Parietal lobe (tissue), 1 donor: ENCODE measurements around the gene REG3A. TPM values are rescaled to one million over a fixed set of nuclear protein-coding genes. Genes with fewer than 3 reads are reported as not detected.

Experiments used
- total RNA-seq: library from RNA; depleted of rRNA; stranded (reverse); fragments of >200 nt; gene quantifications from one replicate; pipeline ENCODE4 v1.2.3, GENCODE V29; 2014

Gene REG3A
- not detected for total RNA-seq

DNA sequence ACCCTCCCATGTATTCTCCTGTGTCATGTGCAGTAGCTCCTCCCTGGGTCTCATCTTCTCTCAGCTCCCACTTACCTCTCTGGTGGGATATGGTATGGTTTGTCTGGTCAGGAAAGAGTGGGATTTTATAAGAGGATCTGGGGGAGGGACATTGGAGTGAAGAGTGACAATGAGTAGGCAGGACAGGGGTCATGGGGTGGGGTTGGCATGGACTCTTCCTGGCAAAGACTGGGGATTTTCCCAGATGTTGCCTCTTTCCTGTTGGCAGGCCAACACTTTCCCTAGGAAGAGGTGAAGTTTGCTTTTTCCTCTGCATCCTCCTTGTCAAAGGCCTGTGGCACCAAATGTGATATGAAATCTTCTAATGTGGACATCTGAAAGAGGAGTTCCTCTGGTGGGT, at the start of gene REG3A:
Gene REG3A, minus strand, starts transcription at position 101 of the 400 bp plus-strand sequence. CDS start 348 bp downstream, outside the sequence.

GRCh38 chr2:79120194-79120713, 39.3 kb downstream of the REG3A start, which contains the start of gene REG1A:
Gene REG1A (plus strand): TSS chr2:79120488. CDS start chr2:79120862, 374 bp downstream.

Other genes starting within 250 kb of the REG3A start
- gene REG3G, start 134.1 kb downstream of the REG3A start, total RNA-seq = not detected
- not detected for gene REG1B, start 71.8 kb downstream of the REG3A start, total RNA-seq
- not detected for gene REG1A, start 39.3 kb downstream of the REG3A start, total RNA-seq